ENCODE data around the gene PIAS1.
A peak's percentile ranks its signal among the peaks of the same experiment; 100 is the strongest.

Gene PIAS1

GRCh38 chr15:68196445-68197169 is 142.5 kb downstream of the PIAS1 start:
- Histone ChIP-seq H3K36me3 (ENCODE audit: low read length) (no peaks in the 10 kb centered on the region), H3K9ac (ENCODE audit: low read length) (peak overlapping the region; percentile 8; the same call in 1 of the 2 replicates), H2AFZ (ENCODE audit: low read depth, low read length, severe bottlenecking) (no peak overlapping the region), H3K9me3 (ENCODE audit: insufficient read depth, low read length) (no peaks in the 10 kb centered on the region), H3F3A (ENCODE audit: insufficient read depth) (peaks cover 7% of the 10 kb centered on the region; the same call in 1 of the 2 replicates), H3K79me2 (ENCODE audit: insufficient read depth, low read length) (peaks cover 6% of the 10 kb centered on the region; the same call in 1 of the 2 replicates), H3K4me3 (ENCODE audit: insufficient read depth, low read length, poor library complexity, severe bottlenecking) (no peak overlapping the region), H3K9me2 (replicated peaks; ENCODE audit: insufficient read depth, low read length) (no peaks in the 10 kb centered on the region), H3K27ac (ENCODE audit: low read depth, low read length) (peak overlapping the region; percentile 51), H4K20me1 (ENCODE audit: low read depth, low read length) (no peaks in the 10 kb centered on the region), H3K27me3 (ENCODE audit: low read length) (no peaks in the 10 kb centered on the region), H3K4me2 (ENCODE audit: low read depth, low read length, poor library complexity, severe bottlenecking) (no peak overlapping the region)
- TF ChIP-seq EZH2phosphoT487 (conservative IDR thresholded peaks at IDR 0.05; ENCODE audit: low read length) = no peak
- TF ChIP-seq CTCF (IDR thresholded peaks at IDR 0.05; ENCODE audit: insufficient read depth, low read length, poor library complexity, severe bottlenecking) = no peak

DNA sequence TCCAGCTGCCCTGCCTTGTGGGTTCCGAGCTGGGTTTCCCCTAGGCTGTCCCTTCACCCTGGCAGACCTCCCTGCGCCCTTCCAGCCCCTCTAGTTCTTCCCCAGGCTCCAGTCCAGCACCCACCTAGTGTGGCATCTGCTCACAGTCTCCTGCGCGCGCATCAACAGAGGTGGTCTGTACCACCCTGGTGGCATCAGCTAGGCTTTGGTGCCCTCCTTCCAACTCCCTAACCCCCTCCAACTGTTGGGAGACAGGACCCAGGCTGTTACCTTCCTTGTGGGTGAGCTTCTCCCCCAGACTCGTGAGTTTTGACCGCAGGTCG is 143.0 kb downstream of the PIAS1 start:
- no peak overlapping the region for H3K9ac ChIP-seq (ENCODE audit: low read length)
- H3K27ac ChIP-seq (ENCODE audit: low read depth, low read length) = peak overlapping the region; percentile 51
- H3K4me3 ChIP-seq (ENCODE audit: insufficient read depth, low read length, poor library complexity, severe bottlenecking) = no peak overlapping the region
- no peaks in the 10 kb centered on the region for H3K9me2 ChIP-seq (replicated peaks; ENCODE audit: insufficient read depth, low read length)
- no peaks in the 10 kb centered on the region for H4K20me1 ChIP-seq (ENCODE audit: low read depth, low read length)
- H3K4me2 ChIP-seq (ENCODE audit: low read depth, low read length, poor library complexity, severe bottlenecking) = no peak overlapping the region
- no peak overlapping the region for H2AFZ ChIP-seq (ENCODE audit: low read depth, low read length, severe bottlenecking)
- TF ChIP-seq EZH2phosphoT487 (conservative IDR thresholded peaks at IDR 0.05; ENCODE audit: low read length) (no peak), CTCF (IDR thresholded peaks at IDR 0.05; ENCODE audit: insufficient read depth, low read length, poor library complexity, severe bottlenecking) (no peak)
- no peaks in the 10 kb centered on the region for H3K36me3 ChIP-seq (ENCODE audit: low read length)
- H3K27me3 ChIP-seq (ENCODE audit: low read length) = no peaks in the 10 kb centered on the region
- H3K9me3 ChIP-seq (ENCODE audit: insufficient read depth, low read length) = no peaks in the 10 kb centered on the region
- H3K79me2 ChIP-seq (ENCODE audit: insufficient read depth, low read length) = peaks cover 6% of the 10 kb centered on the region; the same call in 1 of the 2 replicates
- H3F3A ChIP-seq (ENCODE audit: insufficient read depth) = peaks cover 7% of the 10 kb centered on the region; the same call in 1 of the 2 replicates

DNA sequence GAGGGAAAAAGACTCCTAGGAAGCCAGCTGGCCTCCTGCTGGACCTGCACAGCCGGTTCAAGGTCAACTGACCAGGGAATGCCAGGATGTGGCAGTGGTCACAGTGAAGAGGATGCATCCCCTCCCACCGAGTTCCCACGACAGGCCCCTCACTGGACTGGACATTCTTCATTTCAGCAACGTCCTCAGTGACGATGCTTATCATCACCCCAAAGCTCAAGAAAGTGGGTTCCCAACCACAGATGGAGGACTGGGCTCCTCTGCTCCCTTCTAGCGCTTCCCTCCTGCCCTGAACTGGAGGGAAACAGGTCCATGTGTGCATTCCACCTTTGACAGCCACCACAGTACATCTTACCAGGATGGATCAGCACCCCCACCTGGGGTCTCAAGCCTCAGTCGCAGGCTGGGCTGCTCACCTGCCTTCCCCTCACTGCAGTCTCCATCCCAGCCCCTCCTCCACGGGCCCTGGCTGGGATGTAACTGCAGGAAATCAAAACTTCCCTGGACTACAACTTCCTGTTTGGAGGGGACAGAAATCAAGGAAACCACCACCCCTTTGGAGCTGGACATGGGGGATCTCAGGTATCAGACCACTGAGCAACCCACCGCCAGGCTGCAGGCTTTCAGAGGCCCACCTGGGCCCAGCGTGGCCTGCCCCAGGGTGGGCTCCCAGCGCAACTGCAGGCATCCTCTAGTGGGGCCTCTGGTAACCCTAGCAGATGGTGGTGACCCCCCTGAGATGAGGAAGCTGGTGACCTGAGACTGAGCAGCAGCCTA is 143.7 kb downstream of the PIAS1 start:
- H3K4me2 ChIP-seq (ENCODE audit: low read depth, low read length, poor library complexity, severe bottlenecking) = no peak overlapping the region
- H3K36me3 ChIP-seq (ENCODE audit: low read length) = no peaks in the 10 kb centered on the region
- no peak overlapping the region for H3K4me3 ChIP-seq (ENCODE audit: insufficient read depth, low read length, poor library complexity, severe bottlenecking)
- peak overlapping the region; percentile 51; the same call in 1 of the 2 replicates for H3K27ac ChIP-seq (ENCODE audit: low read depth, low read length)
- TF ChIP-seq EZH2phosphoT487 (conservative IDR thresholded peaks at IDR 0.05; ENCODE audit: low read length) = no peak
- no peak for TF ChIP-seq CTCF (IDR thresholded peaks at IDR 0.05; ENCODE audit: insufficient read depth, low read length, poor library complexity, severe bottlenecking)
- H3K27me3 ChIP-seq (ENCODE audit: low read length) = no peaks in the 10 kb centered on the region
- no peak overlapping the region for H3K9ac ChIP-seq (ENCODE audit: low read length)
- H3K79me2 ChIP-seq (ENCODE audit: insufficient read depth, low read length) = peaks cover 6% of the 10 kb centered on the region; the same call in 1 of the 2 replicates
- H2AFZ ChIP-seq (ENCODE audit: low read depth, low read length, severe bottlenecking) = no peak overlapping the region
- no peaks in the 10 kb centered on the region for H4K20me1 ChIP-seq (ENCODE audit: low read depth, low read length)
- H3F3A ChIP-seq (ENCODE audit: insufficient read depth) = peaks cover 7% of the 10 kb centered on the region; the same call in 1 of the 2 replicates
- no peaks in the 10 kb centered on the region for H3K9me3 ChIP-seq (ENCODE audit: insufficient read depth, low read length)
- H3K9me2 ChIP-seq (replicated peaks; ENCODE audit: insufficient read depth, low read length) = no peaks in the 10 kb centered on the region

Measured in SU-DHL-6 (cell line).